Stomach (tissue), 4 donors: ENCODE data around the gene PDCD2L.

Experiments
- CTCF ChIP-seq, 7 experiments: fragments of 450-650 bp in 4 of 7; fragments of 200-600 bp in 3 of 7; sonication (generic) in 3 of 7; IDR thresholded peaks; one replicate each; pipeline ENCODE4 v1.5.1; 2016 to 2019; ENCODE audit warnings: antibody characterized with exemption in 7 of 7, control low read depth in 2 of 7, mild to moderate bottlenecking in 1 of 7
- EP300 ChIP-seq: sonication (generic); formaldehyde crosslinking; IDR thresholded peaks from one replicate; pipeline ENCODE4 v1.6.1; 2017; ENCODE audit warnings: antibody characterized with exemption
- POLR2A ChIP-seq, 4 donors: fragments of 450-650 bp; IDR thresholded peaks; one replicate each; pipeline ENCODE4 v1.6.1; 2016; ENCODE audit warnings: antibody characterized with exemption in 4 of 4, control low read depth in 2 of 4, mild to moderate bottlenecking in 1 of 4, moderate library complexity in 1 of 4

- TF ChIP-seq CTCF (IDR thresholded peaks at IDR 0.05) (no peak), POLR2A (IDR thresholded peaks at IDR 0.05) (no peak), EP300 (no peak)
Measured at GRCh38 chr19:34436716-34437115, 32.5 kb downstream of the PDCD2L start.
